VCaP (cell line): ENCODE measurements around the gene ADGRG6.
A peak's percentile ranks its signal among the peaks of the same experiment; 100 is the strongest.

Experiments used
- H3K27ac ChIP-seq: fragments of 450-650 bp; 2 replicates; pipeline ENCODE4 v1.5.1; 2017
- CTCF ChIP-seq: fragments of 450-650 bp; conservative IDR thresholded peaks from 2 replicates; pipeline ENCODE4 v1.5.1; 2017; ENCODE audit warnings: mild to moderate bottlenecking, moderate library complexity

Gene ADGRG6

DNA sequence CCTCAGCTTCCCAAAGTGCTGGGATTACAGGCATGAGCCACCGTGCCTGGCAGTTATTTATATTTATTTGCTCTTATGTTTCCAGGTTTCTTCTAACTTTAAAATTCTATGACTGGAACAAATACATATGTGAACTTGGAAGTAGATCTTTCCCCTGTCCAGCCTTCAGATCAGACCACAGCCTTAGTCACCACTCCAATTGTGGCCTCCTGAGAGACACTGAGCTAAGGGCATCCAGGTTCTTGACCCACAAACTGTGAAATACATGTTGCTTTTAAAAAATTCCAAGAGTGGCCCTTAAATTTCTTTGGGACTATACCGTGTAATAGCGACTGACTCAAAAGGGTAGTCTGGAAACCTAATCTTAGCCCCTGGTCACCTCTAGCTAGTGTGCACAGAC is 1.5 kb upstream of the ADGRG6 start:
- no peak for TF ChIP-seq CTCF
- no peak overlapping the region for H3K27ac ChIP-seq

DNA sequence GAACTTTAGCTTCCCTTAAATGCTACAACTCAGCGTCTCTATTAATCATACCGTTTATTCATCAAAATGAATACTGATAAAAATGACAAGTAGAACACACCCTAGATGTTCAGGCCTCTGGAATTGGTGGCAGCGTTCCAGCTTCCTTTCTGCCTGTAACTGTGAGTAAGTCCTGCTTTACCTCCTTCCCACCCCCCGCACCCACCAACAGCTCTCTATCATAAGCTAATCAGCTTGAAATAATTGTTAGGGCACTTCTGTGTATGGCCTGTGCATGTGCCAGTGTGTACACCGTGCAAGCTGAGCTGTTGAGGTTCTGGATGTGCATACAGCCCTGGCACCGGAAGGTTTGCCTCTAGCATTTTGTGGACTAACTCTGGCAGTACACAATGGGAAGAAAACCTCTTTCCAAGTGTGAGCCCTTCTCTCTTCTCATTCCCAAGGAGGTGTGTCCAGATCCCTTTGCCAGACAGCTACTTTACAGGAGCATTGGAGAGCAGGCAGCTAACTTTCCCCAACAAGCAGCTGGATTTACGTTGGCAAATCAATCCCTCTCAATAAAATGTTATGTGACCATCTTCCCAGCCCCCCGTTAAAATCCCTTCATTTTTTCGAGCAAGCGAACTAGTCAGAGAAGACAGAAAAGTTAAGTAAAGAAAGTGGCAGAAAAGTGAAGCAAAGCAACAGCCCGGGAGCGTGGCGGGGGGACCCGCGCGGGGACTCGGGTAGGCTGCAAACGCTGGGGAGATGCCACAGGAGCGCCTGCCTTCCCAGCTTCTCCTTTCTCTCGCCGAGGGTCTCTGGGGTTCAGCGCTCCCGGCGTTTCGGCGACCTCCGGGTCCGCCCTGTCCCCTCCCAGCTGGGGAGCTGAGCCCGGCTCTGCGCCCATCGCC is 803 bp upstream of the ADGRG6 start:
- H3K27ac ChIP-seq, result peak overlapping the region; percentile 74
- no peak for TF ChIP-seq CTCF

- TF ChIP-seq CTCF, result no peak
- peak overlapping the region; percentile 74 for H3K27ac ChIP-seq
Observed at GRCh38 chr6:142302421-142303175, 791 bp downstream of the ADGRG6 start.

DNA sequence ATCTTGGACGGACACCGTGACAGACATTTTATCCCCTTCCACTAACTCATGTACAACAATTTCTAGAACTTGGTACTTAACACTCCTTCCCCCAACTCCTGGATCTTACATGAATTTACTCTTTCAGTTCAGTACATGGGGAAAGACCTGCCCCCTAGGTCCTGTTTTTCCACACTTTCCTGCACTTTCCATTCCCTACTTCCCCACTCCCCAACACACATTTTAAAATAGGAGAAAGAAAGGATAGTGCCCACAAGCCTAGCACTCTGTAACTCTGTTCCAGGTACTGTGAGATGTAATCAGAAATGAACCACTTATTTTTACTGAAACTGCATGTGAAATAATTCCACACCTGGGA is 1.3 kb downstream of the ADGRG6 start:
- TF ChIP-seq CTCF, result no peak
- H3K27ac ChIP-seq, result no peak overlapping the region

DNA sequence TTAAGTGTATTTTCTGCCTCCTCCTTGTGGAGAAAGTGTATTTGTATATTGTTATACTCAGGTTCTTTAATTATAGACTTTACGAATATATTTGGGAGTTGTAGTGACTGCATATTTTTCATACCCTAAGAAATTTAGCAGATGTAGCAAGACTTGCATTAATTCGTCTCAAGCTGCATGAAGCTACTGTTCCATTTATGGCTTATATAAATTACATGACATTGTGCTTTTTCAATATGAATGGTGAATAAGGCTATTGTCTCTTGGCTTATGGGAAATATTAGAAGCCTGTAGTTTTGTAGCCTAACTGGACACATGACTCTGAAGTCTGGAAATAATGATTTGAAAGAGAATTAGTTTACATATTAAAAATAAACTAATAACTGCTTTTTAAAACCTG is 2.4 kb downstream of the ADGRG6 start:
- H3K27ac ChIP-seq, result no peak overlapping the region
- TF ChIP-seq CTCF, result no peak

DNA sequence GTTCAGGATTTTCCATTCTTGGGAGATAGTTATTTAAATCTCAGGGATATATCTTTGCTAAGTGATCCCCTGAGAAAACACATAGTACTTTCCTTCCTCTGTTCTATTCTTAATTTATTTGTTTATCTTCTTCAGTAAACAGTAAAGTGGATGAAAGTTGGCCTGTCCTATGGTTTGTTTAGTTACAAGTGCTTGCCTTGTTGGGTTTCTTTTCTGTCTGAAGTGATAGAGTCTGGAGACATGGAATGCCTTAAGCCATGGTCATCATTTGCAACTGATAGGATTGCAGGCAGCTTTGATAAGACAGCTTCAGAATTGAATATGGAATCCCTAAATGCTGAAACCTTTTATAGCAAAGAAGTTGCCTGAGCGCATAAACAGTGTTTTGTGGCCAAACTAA is 4.9 kb downstream of the ADGRG6 start:
- H3K27ac ChIP-seq, result no peak overlapping the region
- no peak for TF ChIP-seq CTCF

DNA sequence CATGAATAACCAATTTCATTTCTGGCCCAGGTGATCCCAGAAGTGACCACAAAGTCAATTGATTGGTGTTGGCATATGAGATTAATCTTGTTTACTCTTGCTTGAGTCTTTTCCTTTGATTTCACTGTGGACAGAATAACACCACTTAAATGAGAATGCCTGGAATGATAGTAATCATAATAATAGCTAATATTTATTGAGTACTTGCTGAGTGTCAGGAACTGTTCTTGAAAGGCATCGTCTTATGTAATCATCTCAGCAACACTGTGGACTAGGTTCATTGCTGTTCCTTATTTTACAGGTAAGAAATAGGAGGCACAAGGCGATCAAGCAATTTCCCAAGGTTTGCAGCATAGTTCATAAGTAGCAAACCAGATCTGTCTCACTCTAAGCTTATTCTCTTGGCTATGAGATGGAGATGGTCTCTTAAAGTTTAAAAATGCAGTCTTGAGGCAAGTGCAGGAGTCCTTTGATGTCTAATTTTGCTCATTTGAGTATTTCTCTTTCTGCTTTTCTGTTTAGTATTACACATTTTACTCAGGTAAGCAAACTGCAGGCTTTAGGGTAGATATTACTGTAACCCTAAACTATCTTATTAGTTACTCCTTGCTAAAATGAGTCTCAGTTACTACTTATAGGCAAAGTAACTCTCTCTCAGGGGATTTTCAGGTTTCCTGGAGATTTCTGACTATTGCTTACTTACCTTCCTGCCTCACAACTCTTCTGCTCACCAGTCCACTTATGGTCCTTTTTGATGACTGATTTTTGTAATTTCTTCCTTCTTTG is 6.3 kb downstream of the ADGRG6 start:
- H3K27ac ChIP-seq, result no peak overlapping the region
- TF ChIP-seq CTCF, result no peak
